ENCODE measurements around the gene EIF4A3.

DNA sequence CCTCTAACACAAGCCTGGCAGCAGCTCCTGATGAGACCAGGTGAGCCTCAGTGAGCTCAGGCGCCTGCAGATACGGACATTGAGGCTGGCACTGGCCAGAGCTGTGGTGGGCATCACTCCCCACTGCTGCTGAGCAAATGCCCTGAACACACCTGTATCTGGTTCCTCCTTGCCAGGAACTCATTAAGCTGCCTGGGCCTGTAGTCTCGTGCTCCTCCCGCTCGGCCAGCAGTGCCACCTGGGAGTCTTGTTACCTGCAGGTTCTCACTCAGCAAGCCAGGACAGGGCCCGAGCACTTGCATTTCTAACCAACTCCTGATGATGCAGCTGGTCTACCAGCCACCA lies 13.3 kb downstream of the EIF4A3 start:
- TF ChIP-seq, protein P1, sequence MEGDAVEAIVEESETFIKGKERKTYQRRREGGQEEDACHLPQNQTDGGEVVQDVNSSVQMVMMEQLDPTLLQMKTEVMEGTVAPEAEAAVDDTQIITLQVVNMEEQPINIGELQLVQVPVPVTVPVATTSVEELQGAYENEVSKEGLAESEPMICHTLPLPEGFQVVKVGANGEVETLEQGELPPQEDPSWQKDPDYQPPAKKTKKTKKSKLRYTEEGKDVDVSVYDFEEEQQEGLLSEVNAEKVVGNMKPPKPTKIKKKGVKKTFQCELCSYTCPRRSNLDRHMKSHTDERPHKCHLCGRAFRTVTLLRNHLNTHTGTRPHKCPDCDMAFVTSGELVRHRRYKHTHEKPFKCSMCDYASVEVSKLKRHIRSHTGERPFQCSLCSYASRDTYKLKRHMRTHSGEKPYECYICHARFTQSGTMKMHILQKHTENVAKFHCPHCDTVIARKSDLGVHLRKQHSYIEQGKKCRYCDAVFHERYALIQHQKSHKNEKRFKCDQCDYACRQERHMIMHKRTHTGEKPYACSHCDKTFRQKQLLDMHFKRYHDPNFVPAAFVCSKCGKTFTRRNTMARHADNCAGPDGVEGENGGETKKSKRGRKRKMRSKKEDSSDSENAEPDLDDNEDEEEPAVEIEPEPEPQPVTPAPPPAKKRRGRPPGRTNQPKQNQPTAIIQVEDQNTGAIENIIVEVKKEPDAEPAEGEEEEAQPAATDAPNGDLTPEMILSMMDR (IDR thresholded peaks at IDR 0.05): no peak
- TF ChIP-seq POLR2A (IDR thresholded peaks at IDR 0.05): no peak

Measured in esophagus squamous epithelium (tissue), 4 donors.